Activated CD8-positive, alpha-beta T cell treated with anti-CD3 and anti-CD28 coated beads, Interleukin-2, amount 10 ng/mL, durations not matched to agents 7 days and 5 days (primary cell): Measurements from ENCODE around the gene KRTAP5-4. TPM values are rescaled to one million over a fixed set of nuclear protein-coding genes. Genes with fewer than 3 reads are reported as not detected.
"Not testable (repeated sequence)": the region's sequence is repeated elsewhere in the genome, so short reads cannot be mapped to it uniquely, and the experiment has no call there.

ENCODE experiments used
- ATAC-seq: fragments of 150-1000 bp; cut with Tn5 transposase; one replicate; pipeline ENCODE4 v1.10.0; 2021; ENCODE audit warnings: moderate library complexity
- CTCF ChIA-PET: fragments of 350-600 bp; sonication (Branson Sonifier 250); formaldehyde crosslinking; loops from one replicate; lab custom pipeline; 2021; ENCODE audit warnings: antibody characterized with exemption; lab: Charles Lee
- POLR2A ChIA-PET: fragments of 350-600 bp; sonication (Branson Sonifier 250); formaldehyde crosslinking; loops from one replicate; lab custom pipeline; 2021; ENCODE audit warnings: antibody characterized with exemption; lab: Charles Lee
- DNase-seq: peaks from one replicate; pipeline ENCODE4 v3.0.0-alpha.2; 2020
- H3K27ac Mint-ChIP-seq: one replicate; pipeline ENCODE4 v1.8.0; 2021; ENCODE audit warnings: mild to moderate bottlenecking, mixed read lengths
- H3K27me3 Mint-ChIP-seq: one replicate; pipeline ENCODE4 v1.8.0; 2021; ENCODE audit warnings: low read depth, mixed read lengths
- H3K36me3 Mint-ChIP-seq: one replicate; pipeline ENCODE4 v1.8.0; 2021; ENCODE audit warnings: low read depth, mixed read lengths
- H3K4me1 Mint-ChIP-seq: one replicate; pipeline ENCODE4 v1.8.0; 2021; ENCODE audit warnings: low read depth, mixed read lengths
- H3K4me3 Mint-ChIP-seq: one replicate; pipeline ENCODE4 v1.8.0; 2021; ENCODE audit warnings: mild to moderate bottlenecking, mixed read lengths
- H3K9me3 Mint-ChIP-seq: one replicate; pipeline ENCODE4 v1.8.0; 2022; ENCODE audit warnings: mixed read lengths; ENCODE audit not compliant: insufficient read depth
- total RNA-seq, 2 experiments: library from RNA; stranded (reverse); gene quantifications; one replicate each; pipeline ENCODE4 v1.2.3, GENCODE V29; 2021

KRTAP5-4 gene, protein sequence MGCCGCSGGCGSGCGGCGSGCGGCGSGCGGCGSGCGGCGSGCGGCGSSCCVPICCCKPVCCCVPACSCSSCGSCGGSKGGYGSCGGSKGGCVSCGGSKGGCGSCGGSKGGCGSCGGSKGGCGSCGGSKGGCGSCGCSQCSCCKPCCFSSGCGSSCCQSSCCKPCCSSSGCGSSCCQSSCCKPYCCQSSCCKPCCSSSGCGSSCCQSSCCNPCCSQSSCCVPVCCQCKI
- not detected for total RNA-seq

DNA sequence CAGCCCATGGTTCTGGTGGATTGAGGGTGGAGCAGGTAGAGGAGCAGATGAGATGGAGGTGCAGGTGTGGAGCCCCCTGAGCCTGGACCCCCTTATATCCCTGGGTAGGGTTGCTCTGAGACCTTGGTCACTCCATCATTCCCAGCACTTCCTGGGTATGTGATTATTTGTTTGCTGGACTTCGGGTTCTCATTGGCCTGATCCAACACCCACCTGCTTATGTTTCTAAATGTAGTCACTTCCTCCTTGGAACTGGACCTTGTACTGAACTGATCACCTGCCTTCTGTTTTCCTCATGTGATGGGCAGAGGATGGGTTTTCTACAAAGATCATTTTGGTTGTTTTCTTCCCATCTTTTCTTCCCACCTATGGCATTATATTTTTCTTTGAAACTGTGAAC lies at the start of gene KRTAP5-4:
TSS of gene KRTAP5-4 (minus strand) at position 53 of the 400 bp plus-strand sequence. CDS start at position 8, 45 bp downstream.
- Mint-ChIP-seq H3K4me1 (no peaks in the 10 kb centered on the region), H3K4me3 (no peak within 1 kb of the TSS), H3K27ac (no peak within 1 kb of the TSS), H3K36me3 (no peaks in the 10 kb centered on the region), H3K27me3 (peaks cover 8% of the 10 kb centered on the region), H3K9me3 (no peaks in the 10 kb centered on the region)
- DNase-seq (no peak), ATAC-seq (no peak)
- POLR2A ChIA-PET: no interaction called here
- CTCF ChIA-PET: interaction anchor here (0.7 kb wide), 1 partner anchor 247 kb away, joined by 3 read pairs; no protein-coding TSS in a partner anchor

- no peak overlapping the region for H3K27ac Mint-ChIP-seq
- peaks cover 36% of the 10 kb centered on the region for H3K27me3 Mint-ChIP-seq
- no peak overlapping the region for H3K4me3 Mint-ChIP-seq
- ChIA-PET POLR2A (no interaction called here), CTCF (interaction anchor here (0.7 kb wide), 1 partner anchor 19 kb away, joined by 3 read pairs; no protein-coding TSS in a partner anchor)
- DNase-seq (no peak), ATAC-seq (no peak)
- H3K36me3 Mint-ChIP-seq: no peaks in the 10 kb centered on the region
- no peaks in the 10 kb centered on the region for H3K9me3 Mint-ChIP-seq
- H3K4me1 Mint-ChIP-seq: no peaks in the 10 kb centered on the region
Observed at GRCh38 chr11:1671658-1672057, 49.7 kb upstream of the KRTAP5-4 start.

GRCh38 chr11:1670905-1671371 lies 49.0 kb upstream of the KRTAP5-4 start:
- Mint-ChIP-seq H3K9me3 (no peaks in the 10 kb centered on the region), H3K27ac (peak overlapping the region; percentile 35), H3K4me1 (no peaks in the 10 kb centered on the region), H3K4me3 (peak overlapping the region; percentile 3), H3K27me3 (peaks cover 35% of the 10 kb centered on the region), H3K36me3 (no peaks in the 10 kb centered on the region)
- POLR2A ChIA-PET: no interaction called here
- no peak for ATAC-seq
- DNase-seq: no peak
- CTCF ChIA-PET: no interaction called here

DNA sequence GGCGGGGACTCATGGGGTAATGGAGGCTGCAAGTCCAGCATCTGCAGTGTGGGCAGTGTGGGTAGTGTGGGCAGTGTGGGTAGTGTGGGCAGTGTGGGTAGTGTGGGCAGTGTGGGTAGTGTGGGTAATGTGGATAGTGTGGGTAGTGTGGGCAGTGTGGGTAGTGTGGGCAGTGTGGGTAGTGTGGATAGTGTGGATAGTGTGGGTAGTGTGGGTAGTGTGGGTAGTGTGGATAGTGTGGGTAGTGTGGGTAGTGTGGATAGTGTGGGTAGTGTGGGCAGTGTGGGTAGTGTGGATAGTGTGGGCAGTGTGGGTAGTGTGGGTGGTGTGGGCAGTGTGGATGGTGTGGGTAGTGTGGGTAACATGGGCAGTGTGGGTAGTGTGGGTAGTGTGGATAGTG lies 48.5 kb upstream of the KRTAP5-4 start:
- H3K4me1 Mint-ChIP-seq, H3K9me3 Mint-ChIP-seq, ATAC-seq, DNase-seq, H3K36me3 Mint-ChIP-seq, H3K4me3 Mint-ChIP-seq, POLR2A ChIA-PET: not testable (repeated sequence)
- Mint-ChIP-seq H3K27me3 (peaks cover 30% of the 10 kb centered on the region), H3K27ac (peak overlapping the region; percentile 35)
- CTCF ChIA-PET: interaction anchor here (0.7 kb wide), 1 partner anchor 75 kb away, joined by 3 read pairs; no protein-coding TSS in a partner anchor

DNA sequence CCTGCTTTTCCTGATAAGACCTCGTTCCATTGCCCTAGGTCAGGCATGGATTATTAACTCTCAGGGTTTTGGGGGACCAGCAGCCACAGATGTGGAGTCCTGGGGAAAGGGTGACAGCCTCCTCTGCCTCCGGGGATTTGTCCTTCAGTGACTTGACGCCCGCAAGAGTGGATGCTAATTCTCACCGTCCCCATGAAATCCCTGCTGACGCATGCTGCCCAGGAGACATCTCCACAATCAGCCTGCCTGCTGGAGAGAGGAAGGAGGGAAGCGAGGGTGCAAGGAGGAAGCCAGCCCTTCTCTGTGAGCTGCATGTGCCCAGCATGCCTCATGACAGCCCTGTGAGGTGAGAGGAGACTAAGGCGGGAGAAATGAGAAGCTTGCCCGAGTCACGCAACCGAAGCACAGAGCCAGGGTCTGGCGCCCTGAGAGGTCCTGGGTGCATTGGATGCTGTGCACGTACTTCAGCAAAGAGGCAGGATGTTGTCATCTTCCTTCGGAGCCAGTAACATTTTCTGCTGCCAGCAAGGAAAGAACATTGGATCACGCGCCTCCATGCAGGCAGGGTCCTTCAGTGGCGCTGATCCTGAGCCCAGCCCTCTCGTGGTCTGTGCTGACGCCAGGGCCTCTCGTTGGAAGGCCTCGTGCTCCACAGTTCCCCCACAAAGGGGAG lies 47.7 kb upstream of the KRTAP5-4 start:
- Mint-ChIP-seq H3K9me3 (no peaks in the 10 kb centered on the region), H3K27me3 (peaks cover 28% of the 10 kb centered on the region), H3K36me3 (no peaks in the 10 kb centered on the region), H3K4me1 (no peaks in the 10 kb centered on the region), H3K4me3 (no peak overlapping the region), H3K27ac (no peak overlapping the region)
- ChIA-PET CTCF (interaction anchor here (0.7 kb wide), 1 partner anchor 75 kb away, joined by 3 read pairs; no protein-coding TSS in a partner anchor), POLR2A (no interaction called here)
- ATAC-seq: no peak
- no peak for DNase-seq

DNA sequence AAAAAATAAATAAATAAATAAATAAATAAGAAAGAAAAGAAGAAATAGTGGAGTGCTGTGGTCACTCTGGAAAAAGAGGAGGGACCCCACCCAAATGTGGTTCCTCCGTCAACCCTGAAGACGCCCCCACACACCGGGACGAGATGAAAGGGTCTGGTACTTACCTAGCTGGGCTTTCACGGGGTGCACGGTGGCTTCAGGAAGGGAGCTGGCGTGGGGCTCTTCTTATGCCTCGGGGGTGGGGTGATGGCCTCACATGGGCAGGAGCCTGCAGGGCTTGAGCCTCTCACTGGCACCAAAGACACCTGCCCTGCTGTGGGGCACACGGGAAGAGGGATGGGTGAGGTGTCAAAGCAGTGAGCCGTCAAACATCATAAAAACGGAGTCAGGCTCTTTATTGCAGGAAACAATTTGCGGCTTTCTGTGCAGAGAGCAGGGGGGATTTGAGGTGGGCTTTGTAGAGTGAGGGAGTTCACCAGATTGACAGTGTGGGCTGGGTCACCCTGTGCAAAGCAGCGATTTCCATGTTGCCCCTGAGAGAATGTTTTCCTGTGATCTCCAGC lies 47.1 kb upstream of the KRTAP5-4 start:
- Mint-ChIP-seq H3K4me1 (no peaks in the 10 kb centered on the region), H3K9me3 (no peaks in the 10 kb centered on the region), H3K27ac (no peak overlapping the region), H3K27me3 (peaks cover 24% of the 10 kb centered on the region), H3K4me3 (no peak overlapping the region), H3K36me3 (no peaks in the 10 kb centered on the region)
- DNase-seq: no peak
- ChIA-PET POLR2A (no interaction called here), CTCF (no interaction called here)
- no peak for ATAC-seq

DNA sequence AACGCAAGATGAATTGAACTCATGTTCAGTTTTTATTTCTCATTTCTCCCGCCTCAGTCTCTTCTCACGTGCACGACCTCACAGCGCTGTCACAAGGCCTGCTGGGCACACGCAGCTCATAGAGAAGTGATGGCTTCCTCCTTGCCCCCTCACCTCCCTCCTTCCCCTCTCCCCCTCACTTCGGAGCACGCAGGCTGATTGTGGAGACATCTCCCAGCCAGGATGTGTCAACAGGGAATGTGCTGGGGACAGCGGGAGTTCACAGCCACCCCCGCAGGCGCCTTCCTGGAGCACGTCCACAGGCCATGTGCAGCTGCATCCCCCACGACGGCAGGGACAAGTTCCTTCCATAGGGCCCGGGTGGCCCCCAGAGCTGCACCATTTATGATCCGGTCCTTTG lies 46.0 kb upstream of the KRTAP5-4 start:
- Mint-ChIP-seq H3K36me3 (no peaks in the 10 kb centered on the region), H3K9me3 (no peaks in the 10 kb centered on the region), H3K27me3 (peaks cover 17% of the 10 kb centered on the region), H3K4me1 (no peaks in the 10 kb centered on the region), H3K27ac (no peak overlapping the region), H3K4me3 (no peak overlapping the region)
- ATAC-seq (no peak), DNase-seq (no peak)
- POLR2A ChIA-PET: no interaction called here
- CTCF ChIA-PET: interaction anchor here (1.0 kb wide), 1 partner anchor 15 kb away, joined by 3 read pairs; no protein-coding TSS in a partner anchor

DNA sequence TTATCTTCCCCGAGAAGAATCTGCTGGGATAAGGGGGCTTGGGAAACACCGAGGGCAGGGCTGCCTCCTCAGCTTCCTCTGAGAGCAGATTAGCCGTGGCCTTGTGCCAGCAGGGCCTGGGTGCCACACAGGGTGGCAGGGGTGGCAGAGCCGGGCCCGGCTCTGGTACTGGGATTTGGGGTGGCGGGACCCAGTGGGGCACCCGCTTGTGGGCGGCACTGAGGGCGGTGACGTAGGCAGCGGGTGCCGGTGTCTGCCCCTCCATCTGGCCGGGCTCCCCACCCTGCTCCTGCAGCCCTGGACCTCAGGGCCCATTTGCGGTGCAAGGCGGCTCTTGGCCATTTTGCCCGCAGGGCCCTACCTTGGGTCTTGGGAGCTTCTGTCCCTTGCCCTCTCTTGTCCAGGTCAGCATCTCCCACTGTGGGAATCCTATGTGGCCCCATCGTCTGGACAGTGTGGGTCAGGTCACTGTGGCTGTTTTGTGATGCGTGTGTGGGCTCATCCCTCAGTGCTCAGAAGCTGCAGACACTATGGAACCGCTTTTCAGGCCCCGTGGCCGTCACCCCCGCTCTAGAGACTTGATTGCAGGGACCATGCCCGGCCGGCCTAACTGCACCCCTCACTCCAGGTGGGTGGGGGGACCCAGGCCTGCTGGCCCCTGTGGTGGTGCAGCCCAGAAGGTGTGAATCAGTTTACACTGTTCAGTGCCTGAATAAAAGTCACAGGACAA lies 45.3 kb upstream of the KRTAP5-4 start:
- no peak for DNase-seq
- Mint-ChIP-seq H3K4me3 (no peak overlapping the region), H3K27me3 (peaks cover 13% of the 10 kb centered on the region), H3K9me3 (no peaks in the 10 kb centered on the region), H3K36me3 (no peaks in the 10 kb centered on the region), H3K4me1 (no peaks in the 10 kb centered on the region), H3K27ac (no peak overlapping the region)
- no peak for ATAC-seq
- POLR2A ChIA-PET: no interaction called here
- CTCF ChIA-PET: interaction anchor here (1.0 kb wide), 1 partner anchor 14 kb away, joined by 3 read pairs; no protein-coding TSS in a partner anchor

DNA sequence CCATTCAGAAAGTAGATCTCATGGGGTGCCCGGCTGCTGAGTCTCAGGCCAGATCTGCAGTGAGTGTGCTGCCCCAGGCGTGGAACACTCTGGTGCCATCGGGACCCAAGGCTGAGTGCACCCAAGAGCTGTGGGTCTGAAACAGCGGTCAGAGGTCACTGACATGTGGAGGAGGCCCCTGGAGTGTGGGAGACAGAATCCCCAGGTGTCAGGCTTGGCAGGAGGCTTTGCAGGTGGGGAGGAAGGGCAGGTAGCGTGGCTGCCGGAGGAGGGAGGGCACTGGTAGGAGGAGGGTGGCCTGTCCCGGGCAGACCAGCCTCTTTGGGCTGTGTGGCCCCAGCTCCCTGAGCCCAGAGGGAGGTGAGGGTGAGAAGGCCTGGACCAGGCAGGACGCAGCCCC lies 43.4 kb upstream of the KRTAP5-4 start:
- peaks cover 16% of the 10 kb centered on the region for H3K27me3 Mint-ChIP-seq
- POLR2A ChIA-PET: no interaction called here
- no peaks in the 10 kb centered on the region for H3K36me3 Mint-ChIP-seq
- no peak for ATAC-seq
- no peak overlapping the region for H3K4me3 Mint-ChIP-seq
- H3K4me1 Mint-ChIP-seq: no peaks in the 10 kb centered on the region
- H3K9me3 Mint-ChIP-seq: no peaks in the 10 kb centered on the region
- no peak for DNase-seq
- H3K27ac Mint-ChIP-seq: no peak overlapping the region
- CTCF ChIA-PET: no interaction called here

- CTCF ChIA-PET, H3K4me3 Mint-ChIP-seq, H3K9me3 Mint-ChIP-seq, H3K36me3 Mint-ChIP-seq, DNase-seq, ATAC-seq, POLR2A ChIA-PET, H3K4me1 Mint-ChIP-seq, H3K27ac Mint-ChIP-seq: not testable (repeated sequence)
- peaks cover 19% of the 10 kb centered on the region for H3K27me3 Mint-ChIP-seq
Observed at GRCh38 chr11:1662699-1663283, 40.9 kb upstream of the KRTAP5-4 start.

DNA sequence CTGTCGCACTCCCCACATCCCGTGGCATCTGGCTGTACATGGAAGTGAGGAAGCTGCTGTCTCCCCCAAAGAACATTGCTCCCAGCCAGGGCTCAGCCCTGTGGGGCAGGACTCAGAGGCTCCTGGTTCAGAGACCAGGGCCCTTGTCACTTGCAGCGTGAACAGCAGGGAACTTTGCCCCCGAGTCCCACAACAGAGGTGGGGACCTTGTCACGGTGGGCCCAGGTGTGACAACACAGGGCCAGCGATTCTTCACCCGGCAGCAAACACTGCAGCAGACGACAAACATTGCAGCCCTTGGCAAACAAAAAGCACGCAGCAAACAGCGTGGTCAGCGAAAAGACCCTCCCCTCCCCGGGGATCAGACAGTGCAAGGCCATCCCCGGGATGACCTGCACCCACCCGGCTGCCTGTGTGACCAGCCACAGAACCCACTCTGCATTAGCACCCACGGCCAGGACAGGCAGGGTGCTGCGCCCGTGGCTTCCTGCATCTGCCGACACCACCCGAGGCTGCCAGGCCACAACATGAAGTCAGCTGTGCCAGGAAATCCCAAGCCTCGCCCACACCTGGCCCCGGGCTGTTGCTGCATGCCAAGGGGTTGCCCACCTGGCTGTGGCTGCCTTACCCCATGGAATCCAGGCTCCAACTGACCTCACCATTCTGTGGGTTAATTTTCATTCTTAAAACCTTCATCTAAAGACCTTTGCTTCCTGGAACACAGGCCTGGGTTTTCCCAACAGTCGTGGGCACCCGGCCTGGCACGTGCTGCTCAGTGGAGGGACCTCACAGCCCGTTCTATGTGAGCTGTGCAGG lies 39.7 kb upstream of the KRTAP5-4 start:
- DNase-seq, ATAC-seq, POLR2A ChIA-PET, H3K36me3 Mint-ChIP-seq, H3K9me3 Mint-ChIP-seq, CTCF ChIA-PET, H3K4me3 Mint-ChIP-seq, H3K4me1 Mint-ChIP-seq, H3K27ac Mint-ChIP-seq: not testable (repeated sequence)
- peaks cover 23% of the 10 kb centered on the region for H3K27me3 Mint-ChIP-seq
